GDM1 (cell line): Measurements from ENCODE around the gene NOPCHAP1.
"Not testable (repeated sequence)": the region's sequence is repeated elsewhere in the genome, so short reads cannot be mapped to it uniquely, and the experiment has no call there.

Source experiments
- DNase-seq: peaks from one replicate; lab custom pipeline; 2025; lab: John Stamatoyannopoulos, UW

NOPCHAP1 gene

DNA sequence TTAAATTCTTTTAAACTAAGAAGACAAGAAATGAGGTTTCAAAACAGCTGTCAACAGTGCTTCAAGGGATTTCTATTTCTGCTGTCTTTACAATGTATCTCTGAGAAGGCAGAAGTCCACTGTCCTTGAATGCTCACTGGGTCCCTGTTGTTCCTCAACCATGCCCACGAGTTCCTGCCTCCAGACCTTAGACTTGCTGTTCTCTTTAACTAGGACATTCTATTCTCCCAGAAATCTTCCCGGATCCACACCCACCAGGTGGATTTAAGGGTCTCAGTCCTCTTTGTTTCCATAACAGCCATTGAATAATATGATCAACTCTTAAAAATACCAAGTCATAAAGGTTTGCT is 21.3 kb upstream of the NOPCHAP1 start:
- DNase-seq, result no peak

DNA sequence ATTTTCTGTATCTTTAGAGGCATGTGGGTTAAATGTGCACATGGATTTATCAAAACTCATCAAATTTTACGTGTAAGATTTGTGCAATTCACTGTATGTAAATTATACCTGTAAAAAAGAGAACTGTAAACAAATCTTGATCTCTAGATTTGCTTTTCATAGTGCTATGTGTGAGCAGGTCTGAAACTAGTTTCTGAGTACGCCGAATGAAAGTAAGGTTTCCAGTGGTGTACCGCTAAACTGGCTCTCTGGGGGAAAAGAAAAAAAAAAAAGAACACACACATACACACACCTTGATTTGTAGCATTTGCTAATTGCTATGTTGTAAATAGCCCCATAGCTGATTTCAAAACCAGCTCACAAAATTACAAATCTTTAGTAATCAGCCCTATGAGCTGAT is 19.4 kb upstream of the NOPCHAP1 start:
- DNase-seq, result no peak

DNA sequence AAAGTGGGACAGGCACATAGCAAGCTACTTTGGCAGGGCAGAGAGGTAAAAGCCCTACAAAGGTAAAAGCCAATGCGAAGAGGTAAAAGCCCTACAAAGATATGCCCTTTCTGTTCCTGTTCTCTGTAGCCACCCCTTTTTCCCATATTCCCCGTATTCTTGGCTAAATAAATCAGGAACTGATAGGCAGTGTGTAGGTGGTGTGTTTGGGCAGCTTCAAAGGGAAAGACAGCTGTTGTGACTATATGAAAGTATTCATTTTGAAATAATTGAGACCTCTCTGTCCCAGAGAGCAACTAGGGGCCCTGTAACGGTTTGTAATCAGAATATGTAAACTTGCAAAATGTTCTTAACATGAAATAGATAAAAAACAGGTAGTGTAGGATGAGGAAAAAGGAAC is 16.8 kb upstream of the NOPCHAP1 start:
- no peak for DNase-seq

DNA sequence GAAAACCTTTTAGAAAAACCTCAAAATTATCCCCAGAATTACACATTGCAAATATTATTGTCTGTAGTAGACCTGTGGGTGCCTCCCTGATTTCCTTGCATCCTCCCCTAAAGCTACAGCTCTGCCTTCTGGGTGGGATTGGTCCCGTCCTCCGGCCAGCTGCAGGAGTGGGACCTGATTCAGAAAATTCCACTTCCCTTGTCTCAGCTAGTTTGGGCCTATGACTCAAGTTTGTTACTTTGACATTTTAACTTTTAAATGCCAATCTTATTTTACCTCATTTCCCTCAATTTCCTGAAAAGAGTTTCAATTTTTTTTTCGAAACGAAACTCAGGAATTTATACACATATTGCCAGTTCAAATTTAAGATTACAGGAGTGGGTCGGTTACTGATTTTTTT is 14.8 kb upstream of the NOPCHAP1 start:
- DNase-seq, result no peak

DNA sequence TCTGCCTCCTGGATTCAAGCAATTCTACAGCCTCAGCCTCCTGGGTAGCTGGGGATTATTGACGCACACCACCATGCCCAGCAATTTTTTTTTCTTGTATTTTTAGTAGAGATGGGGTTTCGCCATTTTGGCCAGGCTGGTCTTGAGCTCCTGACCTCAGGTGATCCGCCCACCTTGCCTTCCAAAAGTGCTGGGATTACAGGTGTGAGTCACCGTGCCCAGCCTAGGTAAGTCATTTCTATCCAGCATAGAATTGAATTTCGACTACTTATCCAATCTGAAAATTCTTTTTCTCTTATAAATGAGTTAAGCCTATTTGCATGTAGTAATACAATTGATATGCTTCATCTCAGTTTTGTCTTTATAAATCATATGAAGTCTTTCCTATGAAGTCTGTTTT is 12.9 kb upstream of the NOPCHAP1 start:
- DNase-seq, result no peak

DNA sequence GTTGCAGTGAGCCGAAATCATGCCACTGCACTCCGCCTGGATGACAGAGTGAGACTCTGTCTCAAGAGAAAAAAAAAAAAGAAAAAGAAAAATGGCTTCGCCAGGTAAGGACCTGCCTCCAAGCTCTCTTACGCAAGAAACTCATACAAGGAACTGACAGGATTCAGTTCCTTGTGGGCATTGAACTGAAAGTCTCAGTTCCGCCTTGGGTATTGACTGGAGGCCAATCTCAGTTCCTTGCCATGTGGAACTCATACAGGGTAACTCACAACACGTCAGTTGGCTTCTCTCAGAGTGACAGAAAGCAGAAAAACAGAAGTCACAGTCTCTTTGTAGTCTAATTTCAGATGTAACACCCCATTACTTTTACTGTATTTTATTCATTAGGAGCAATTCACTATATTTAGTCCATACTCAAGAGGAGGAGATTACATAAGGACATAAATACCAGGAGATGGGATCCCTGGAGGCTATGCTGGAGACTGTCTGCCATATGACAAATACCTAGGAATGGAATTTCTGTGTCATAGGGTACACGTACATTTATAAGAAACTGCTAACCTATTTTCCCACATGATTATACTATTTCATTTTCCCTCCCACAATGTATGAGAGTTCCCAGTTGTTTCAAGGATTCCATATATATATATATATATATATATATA is 11.4 kb upstream of the NOPCHAP1 start:
- DNase-seq, result no peak

DNA sequence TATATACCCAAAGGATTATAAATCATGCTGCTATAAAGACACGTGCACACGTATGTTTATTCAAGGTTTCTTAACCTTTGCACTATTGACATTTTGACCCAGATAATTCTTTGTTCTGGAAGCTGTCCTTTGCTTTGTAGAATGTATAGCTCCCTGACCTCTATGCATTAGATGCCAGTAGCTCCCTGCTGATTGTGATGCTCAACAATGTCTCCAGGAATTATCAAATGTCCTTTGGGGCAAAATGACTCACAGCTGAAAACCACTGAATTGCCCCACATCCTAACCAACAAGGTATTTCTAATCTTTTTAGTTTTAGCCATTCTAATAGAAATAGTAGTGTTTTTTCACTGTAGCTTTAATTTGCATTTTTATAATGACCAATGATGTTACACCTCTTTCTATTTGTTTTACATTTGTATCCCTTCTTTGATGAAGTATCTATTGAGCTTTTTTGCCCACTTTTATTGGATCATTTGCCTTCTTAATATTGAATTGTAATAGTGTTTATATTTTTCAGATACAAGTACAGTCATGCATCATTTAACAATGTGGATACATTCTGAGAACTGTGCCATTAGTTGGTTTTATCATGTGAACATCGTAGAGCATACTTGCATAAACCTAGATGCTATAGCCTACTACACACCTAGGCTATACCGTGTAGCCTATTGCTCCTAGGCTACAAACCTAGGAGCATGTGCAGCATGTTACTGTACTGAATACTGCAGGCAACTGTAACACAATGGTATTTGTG is 10.4 kb upstream of the NOPCHAP1 start:
- DNase-seq, result no peak

DNA sequence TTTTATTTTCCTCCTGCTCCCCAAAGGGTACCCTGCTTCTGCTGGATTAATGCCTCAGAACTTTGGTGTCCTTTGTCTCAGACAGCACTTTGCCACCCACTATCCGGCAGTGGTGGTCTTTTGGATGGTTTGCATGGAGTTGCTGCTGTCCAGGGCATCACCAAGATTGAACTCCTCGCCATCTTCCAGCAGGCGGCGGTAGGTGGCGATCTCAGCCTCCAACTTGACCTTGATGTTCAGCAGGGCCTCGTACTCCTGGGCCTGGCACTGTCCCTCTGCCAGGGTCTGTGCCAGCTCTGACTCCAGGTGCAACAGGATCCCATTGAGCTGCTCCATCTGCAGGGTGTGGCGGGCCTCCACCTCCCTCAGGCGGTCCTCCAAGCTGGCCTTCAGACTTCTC is 9.4 kb upstream of the NOPCHAP1 start:
- DNase-seq, result no peak

DNA sequence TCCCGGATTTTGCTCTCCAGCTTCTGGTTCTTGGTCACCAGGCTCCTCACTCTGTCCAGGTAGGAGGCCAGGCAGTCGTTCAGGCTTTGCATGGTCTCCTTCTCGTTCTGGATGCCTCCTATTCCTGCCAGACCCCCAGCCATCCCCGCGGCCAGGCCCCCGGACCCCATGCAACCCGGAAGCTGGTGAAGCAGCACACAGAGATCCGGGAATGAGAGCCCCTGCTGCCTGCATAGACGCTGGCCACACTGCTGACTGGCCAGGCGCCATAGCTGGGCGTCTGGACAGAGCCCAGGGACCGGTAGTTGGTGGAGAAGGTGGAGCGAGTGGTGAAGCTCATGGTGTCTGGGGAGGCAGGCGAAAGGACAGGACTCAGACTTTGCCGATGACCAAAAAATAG is 8.4 kb upstream of the NOPCHAP1 start:
- DNase-seq, result not testable (repeated sequence)

DNA sequence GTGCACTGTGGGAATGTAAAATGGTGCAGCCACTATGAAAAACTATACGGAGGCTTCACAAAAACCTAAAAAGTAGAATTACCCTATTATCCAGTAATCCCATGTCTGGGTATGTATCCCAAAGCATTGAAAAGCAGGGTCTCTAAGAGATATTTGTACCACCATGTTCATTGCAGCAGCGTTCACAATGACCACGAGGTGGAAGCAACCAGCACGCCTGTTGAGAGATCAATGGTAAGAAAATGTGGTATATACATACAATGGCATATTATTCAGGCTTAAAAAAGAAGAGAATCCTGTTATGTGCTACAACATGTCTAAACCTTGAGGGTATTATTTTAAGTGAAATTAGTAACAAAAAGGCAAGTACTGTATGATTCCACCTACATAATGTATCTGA is 910 bp upstream of the NOPCHAP1 start:
- no peak for DNase-seq

DNA sequence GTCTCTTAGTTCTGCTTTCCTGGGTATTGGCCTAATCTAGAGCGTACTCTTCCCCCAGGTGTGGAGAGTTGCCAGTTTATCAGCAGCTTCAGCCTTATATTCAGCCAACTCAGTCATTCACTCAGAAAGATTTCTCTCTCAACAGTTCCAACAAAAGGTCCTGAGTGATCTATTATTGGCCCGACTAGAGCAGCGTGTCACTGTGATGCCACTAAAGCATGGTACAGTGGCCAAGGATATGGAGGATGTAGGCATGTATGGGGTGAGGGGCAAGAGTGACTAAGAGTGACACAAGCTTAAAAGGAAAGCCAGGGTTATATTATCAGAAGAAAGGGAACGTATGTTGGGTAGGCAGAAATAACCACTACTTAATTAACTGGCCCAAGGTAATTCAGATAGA is 4.8 kb downstream of the NOPCHAP1 start:
- DNase-seq, result no peak

DNA sequence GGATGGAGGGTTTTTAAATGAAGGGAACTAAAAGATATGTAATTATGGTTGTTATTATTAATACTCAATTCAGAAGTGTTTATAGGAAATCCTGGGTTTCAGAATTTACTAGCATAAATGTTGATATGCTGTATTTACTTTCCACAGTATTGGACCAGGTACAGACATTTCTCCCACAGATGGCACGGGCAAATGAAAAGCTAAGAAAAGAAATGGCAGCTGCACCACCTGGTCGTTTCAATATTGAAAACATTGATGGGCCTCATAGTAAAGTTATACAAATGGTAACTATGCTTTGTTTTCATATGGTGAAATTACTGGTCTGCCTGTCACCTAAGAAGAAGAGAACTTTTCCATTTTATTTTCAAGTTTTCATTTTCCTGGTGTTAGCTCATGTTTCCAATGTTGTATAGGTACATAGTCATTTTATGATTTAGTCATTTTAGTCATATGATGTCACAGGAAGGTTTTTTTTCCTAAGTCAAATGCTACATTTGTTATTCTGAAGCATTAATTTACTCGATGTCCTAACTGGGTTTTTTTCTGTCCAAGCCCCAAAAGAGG is 5.5 kb downstream of the NOPCHAP1 start:
- no peak for DNase-seq

DNA sequence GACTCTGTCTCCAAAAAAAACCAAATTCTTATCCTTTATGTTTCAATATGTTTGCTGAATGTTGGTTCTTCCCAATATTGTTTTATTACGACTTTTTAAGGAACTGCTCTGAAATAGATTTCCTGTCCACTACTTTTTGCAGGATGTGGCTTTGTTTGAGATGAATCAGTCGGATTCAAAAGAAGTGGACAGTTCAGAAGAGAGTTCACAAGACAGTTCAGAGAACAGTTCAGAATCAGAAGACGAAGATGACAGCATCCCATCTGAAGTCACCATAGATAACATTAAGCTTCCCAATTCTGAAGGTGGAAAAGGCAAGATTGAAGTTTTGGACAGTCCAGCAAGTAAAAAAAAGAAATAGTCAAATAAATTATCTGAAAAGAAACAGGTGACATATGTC is 8.2 kb downstream of the NOPCHAP1 start:
- no peak for DNase-seq

DNA sequence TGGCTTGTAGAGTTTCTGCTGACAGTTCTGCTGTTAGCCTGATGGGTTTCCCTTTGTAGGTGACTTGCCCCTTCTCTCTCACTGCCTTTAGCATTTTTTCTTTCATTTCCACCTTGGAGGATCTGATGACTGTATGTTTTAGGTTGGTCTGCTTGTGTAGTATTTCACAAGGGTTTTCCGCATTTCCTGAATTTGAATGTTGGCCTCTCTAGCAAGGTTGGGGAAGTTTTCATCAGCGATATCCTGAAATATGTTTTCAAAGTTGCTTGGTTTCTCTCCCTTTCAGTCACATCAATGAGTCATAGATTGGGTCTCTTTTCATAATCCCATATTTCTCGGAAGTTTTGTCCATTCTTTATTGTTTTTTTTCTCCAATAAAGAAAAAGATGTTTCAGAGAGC is 11.4 kb downstream of the NOPCHAP1 start:
- no peak for DNase-seq

DNA sequence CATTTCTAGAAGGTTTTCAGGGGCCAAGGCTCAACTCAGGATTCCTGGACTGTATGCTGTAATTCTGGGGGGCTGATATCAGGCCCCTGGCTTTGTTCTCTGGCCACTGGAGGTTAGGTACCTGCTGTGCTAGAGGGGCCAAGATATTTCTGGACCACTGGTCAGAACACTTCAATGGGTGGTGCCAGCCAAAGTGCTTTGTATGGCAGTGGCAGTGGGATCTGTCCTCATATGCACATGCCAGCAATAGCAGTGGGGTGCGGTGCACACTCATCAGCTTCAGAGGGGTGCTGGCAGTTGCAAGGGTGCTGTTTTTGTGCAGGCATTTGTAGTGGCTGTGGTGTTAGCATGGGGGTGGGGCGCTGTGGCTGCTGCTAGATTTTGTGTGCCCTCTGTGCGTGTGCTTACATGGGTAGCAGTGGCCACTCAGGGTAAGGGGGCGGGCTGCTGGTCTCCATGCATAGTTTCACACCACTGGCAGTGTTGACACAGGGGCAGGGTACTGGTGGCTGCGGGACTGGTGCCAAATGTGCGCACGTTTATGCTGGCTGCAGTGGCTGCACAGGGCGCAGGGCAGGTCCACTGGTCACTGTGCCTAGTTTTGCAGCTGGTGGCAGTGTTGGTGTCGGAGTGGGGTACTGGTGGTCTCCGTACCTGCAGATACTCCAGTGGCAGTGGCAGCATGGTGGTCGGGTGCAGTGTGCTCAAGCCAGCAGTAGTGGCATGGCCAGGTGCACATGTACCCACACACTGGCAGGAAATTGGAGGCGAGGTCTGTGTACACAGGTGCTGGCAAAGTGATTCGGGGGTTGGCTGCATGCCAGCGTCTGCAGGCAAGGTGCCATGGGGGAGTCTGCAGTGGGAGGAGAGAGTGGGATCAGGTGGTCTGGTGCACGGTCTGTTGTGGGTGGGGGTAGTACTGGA is 12.6 kb downstream of the NOPCHAP1 start:
- no peak for DNase-seq

DNA sequence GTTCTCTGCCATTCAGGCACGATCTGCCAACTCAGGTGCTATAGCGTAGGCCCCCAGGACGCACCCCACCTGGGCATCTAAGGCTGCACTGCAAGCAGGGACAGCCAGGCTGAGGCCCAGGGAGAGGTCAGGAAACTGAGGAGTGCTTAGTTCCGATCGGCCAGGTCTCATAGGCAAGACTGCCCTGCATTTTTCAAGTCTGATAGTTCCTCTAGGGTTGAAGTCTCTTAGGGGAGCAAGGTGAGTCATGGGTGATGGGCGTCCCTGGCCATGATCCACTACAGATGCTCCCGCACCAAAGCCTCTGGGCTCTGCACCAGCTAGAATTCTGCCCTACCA is 13.2 kb downstream of the NOPCHAP1 start:
- no peak for DNase-seq

DNA sequence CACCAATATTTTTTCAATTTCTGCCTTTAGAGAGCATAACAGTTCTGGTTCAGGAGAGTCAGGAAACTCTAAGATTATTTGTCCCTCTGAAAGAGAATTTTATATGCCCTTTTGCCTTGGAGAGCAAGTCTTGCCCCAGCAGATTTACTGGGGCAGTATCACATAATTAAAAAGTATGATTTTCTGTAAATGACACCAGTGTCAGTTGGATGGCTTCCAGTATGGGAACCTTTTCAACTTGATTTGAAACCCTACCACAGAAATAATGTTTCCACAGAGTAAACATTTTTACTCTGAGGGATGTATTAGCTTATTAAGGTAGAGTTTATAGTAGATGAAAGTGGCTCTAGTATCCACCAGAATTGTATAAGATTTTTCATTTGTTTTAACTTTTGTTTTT is 15.4 kb downstream of the NOPCHAP1 start:
- DNase-seq, result no peak

DNA sequence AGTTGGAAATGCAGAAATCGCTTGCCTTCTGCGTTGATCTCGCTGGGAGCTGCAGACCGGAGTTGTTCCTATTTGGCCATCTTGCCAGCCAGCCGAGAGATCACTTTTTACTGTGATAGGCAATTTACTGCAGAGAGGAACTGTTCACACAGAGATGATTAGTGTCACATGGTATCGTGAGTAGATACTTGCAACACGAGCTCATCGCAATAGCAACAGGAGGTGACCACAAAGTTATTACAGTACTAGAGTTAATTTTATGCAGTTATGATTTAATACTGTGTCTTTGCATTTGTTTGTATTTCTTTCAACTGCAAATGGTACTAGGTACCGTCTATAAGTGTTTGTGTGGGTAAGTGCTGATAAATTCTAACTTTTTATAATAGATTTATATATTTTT is 27.8 kb downstream of the NOPCHAP1 start:
- no peak for DNase-seq

DNA sequence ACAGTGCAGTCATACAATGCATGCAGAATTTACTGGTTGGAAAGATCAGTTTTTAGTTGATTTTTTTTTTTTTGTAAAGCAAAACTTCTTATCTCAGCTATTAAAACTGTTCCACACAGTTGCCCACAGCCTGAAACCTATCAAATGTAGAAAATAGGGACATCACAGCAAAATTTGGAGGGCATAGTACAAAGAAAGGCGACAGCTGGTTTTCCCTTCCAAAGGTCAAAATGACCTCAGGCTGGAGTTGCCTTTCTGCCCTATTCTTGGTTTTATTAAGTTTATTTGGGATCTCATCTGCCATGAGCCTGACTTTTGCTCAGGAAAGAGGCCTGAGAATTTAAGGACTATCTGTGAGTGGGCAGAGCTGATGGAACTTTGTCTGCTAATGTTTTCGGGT is 28.5 kb downstream of the NOPCHAP1 start:
- no peak for DNase-seq

DNA sequence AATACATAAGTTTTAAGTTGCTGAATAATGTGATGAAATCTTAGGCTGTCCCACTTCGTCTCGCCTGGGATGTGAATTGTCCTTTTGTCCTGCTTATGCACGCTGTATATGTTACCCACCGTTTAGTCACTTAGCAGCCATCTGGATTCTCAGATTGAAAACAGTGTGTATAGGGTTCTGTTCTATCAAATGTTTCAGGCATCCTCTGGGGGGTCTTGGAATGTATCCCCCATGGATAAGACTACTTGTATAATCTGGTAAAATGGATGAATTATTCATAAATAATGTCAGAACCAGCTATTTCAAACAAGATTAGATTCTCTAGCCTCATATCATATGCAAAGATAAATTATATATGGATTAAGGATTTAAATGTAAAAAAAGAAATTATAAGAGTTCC is 29.4 kb downstream of the NOPCHAP1 start:
- no peak for DNase-seq

DNA sequence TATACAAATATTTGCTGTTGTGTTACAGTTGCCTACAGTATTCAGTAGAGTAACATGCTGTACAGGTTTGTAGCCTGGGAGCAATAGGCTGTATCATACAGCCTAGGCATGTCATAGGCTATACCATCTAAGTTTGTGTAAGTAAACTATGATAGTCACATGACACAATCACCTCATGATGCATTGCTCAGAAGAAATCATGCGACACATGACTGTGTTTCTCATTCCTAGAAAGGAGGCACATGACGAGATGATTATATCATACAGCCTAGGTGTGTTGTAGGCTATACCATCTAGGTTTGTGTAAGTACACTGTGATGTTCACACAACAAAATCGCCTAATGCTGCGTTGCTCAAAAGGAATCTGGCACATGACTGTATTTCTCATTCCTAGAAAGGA is 31.9 kb downstream of the NOPCHAP1 start:
- DNase-seq, result no peak

DNA sequence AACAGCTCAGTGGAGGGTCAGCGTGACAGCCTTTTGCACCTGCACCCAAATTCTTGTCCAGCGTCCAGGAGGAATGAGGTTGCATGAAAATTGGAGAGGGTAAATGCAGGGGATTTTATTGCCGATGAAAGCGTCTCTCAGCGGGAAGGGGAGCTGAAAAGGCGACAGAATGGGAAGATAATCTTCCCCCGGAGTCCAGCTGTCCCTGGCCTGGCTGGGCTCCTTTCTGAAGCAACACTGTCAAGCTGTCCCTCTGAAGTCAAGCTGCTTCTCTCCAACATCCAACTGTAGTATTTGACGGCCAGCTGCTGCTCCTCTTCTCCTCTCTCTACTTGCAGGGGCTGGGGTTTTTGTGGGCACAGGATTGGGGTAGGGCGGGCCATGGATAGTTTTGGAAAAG is 32.7 kb downstream of the NOPCHAP1 start:
- DNase-seq, result no peak
